Osteocyte (in vitro differentiated cells): ENCODE measurements around the gene DLGAP4. TPM values are rescaled to one million over a fixed set of nuclear protein-coding genes. Genes with fewer than 3 reads are reported as not detected.
"Not testable (repeated sequence)": the region's sequence is repeated elsewhere in the genome, so short reads cannot be mapped to it uniquely, and the experiment has no call there.

Experiments used
- DNase-seq: peaks from one replicate; pipeline ENCODE4 v3.0.0; 2021; ENCODE audit warnings: mixed read lengths; ENCODE audit not compliant: unreplicated experiment; ENCODE audit errors: extremely low spot score
- H3K27ac Mint-ChIP-seq: one replicate; pipeline ENCODE4 v1.8.0; 2021; ENCODE audit warnings: mild to moderate bottlenecking, mixed read lengths; ENCODE audit not compliant: unreplicated experiment
- H3K27me3 Mint-ChIP-seq: one replicate; pipeline ENCODE4 v1.8.0; 2021; ENCODE audit warnings: mixed read lengths; ENCODE audit not compliant: unreplicated experiment
- H3K36me3 Mint-ChIP-seq: one replicate; pipeline ENCODE4 v1.8.0; 2021; ENCODE audit warnings: mixed read lengths; ENCODE audit not compliant: unreplicated experiment
- H3K4me1 Mint-ChIP-seq: one replicate; pipeline ENCODE4 v1.8.0; 2021; ENCODE audit warnings: mixed read lengths; ENCODE audit not compliant: unreplicated experiment
- H3K4me3 Mint-ChIP-seq: one replicate; pipeline ENCODE4 v1.8.0; 2021; ENCODE audit warnings: mild to moderate bottlenecking, moderate library complexity, mixed read lengths; ENCODE audit not compliant: unreplicated experiment
- H3K9me3 Mint-ChIP-seq: one replicate; pipeline ENCODE4 v1.8.0; 2021; ENCODE audit warnings: mixed read lengths; ENCODE audit not compliant: unreplicated experiment
- total RNA-seq: library from RNA; stranded (reverse); gene quantifications from 2 replicates; pipeline ENCODE4 v1.2.1, GENCODE V29; 2021
- TF ChIP-seq, protein P1 (sequence below): fragments of 200-600 bp; sonication (generic); IDR thresholded peaks from 2 replicates; pipeline ENCODE4 v1.5.0; 2021; ENCODE audit warnings: antibody characterized with exemption, mild to moderate bottlenecking, moderate library complexity

Gene DLGAP4
- total RNA-seq, 1 donor from 2014 or later = 134 TPM

DNA sequence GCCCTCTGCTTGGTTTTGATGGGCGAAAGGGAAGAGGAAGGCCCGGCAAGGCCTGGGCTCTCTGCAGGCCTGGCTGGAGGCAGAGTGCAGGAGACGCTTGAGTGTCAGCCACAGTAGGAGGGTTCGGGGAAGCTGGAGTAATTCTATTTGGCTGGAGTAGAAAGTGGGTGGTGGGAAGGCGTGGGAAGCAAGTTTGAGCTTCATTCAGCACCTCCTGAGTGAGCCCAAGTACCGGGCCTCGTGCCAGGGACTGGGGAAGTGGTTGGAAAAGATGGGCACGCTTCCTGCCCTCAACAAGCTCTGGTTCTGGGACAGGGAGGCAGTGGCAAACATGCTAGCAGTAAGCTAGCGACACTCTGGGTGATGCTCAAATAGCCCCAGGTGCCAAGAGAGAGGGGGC is 72.5 kb downstream of the DLGAP4 start:
- H3K27me3 Mint-ChIP-seq = peaks cover 32% of the 10 kb centered on the region
- no peaks in the 10 kb centered on the region for H3K9me3 Mint-ChIP-seq
- TF ChIP-seq, protein P1, sequence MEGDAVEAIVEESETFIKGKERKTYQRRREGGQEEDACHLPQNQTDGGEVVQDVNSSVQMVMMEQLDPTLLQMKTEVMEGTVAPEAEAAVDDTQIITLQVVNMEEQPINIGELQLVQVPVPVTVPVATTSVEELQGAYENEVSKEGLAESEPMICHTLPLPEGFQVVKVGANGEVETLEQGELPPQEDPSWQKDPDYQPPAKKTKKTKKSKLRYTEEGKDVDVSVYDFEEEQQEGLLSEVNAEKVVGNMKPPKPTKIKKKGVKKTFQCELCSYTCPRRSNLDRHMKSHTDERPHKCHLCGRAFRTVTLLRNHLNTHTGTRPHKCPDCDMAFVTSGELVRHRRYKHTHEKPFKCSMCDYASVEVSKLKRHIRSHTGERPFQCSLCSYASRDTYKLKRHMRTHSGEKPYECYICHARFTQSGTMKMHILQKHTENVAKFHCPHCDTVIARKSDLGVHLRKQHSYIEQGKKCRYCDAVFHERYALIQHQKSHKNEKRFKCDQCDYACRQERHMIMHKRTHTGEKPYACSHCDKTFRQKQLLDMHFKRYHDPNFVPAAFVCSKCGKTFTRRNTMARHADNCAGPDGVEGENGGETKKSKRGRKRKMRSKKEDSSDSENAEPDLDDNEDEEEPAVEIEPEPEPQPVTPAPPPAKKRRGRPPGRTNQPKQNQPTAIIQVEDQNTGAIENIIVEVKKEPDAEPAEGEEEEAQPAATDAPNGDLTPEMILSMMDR = no peak
- no peaks in the 10 kb centered on the region for H3K36me3 Mint-ChIP-seq
- no peak for DNase-seq
- no peak overlapping the region for H3K27ac Mint-ChIP-seq
- H3K4me3 Mint-ChIP-seq = no peak overlapping the region
- no peaks in the 10 kb centered on the region for H3K4me1 Mint-ChIP-seq

DNA sequence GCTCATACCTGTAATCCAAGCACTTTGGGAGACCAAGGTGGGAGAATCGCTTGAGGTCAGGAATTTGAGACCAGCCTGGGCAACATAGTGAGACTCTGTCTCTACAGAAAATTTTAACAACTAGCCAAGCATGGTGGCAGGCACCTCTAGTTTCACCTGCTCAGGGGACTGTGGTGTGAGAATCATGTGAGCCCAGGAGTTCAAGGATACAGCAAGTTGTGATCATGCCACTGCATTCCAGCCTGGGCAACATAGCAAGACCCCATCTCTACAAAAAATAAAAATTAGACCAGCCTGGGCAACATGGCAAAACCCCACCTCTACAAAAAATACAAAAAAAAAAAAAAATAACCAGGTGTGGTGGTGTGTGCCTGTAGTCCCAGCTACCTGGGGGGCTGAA is 73.8 kb downstream of the DLGAP4 start:
- H3K36me3 Mint-ChIP-seq = not testable (repeated sequence)

DNA sequence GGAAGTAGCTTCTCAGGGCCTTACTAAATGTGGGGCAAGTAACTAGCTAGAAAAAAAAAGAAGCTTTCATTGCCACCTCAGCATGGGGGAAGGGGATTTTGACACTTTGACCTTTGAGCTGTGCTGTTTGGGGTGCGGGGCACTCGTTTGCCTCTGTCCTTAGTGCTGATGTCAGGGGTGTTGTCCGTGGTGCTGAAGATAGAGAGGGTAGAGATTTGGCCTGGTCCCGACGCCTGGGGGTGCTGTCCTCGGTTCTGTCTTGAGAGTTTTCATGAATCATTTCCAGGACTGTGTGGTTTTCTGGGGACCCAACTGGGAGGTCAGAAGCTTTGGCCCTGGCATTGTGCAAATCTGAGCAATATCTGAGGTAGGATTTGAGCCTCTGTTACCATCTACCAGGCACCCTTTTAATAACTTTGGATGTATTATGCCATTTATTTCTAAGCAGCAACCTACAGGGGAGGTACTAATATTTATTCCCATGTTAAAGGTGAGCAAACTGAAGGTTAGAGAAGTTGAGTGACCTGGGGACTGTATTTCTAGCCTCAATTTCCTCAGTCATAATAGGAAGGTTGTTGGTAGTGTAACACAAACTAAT is 78.0 kb downstream of the DLGAP4 start:
- H3K9me3 Mint-ChIP-seq = no peaks in the 10 kb centered on the region
- no peak overlapping the region for H3K4me3 Mint-ChIP-seq
- H3K36me3 Mint-ChIP-seq = no peaks in the 10 kb centered on the region
- H3K4me1 Mint-ChIP-seq = no peaks in the 10 kb centered on the region
- no peak overlapping the region for H3K27ac Mint-ChIP-seq
- peaks cover 13% of the 10 kb centered on the region for H3K27me3 Mint-ChIP-seq
- DNase-seq = no peak
- TF ChIP-seq, protein P1 = peak; percentile 29

More for the DNA sequence above, 73.8 kb downstream of the DLGAP4 start:
- H3K27ac Mint-ChIP-seq, H3K4me3 Mint-ChIP-seq, H3K4me1 Mint-ChIP-seq, DNase-seq, H3K9me3 Mint-ChIP-seq: not testable (repeated sequence)
- H3K27me3 Mint-ChIP-seq = peaks cover 28% of the 10 kb centered on the region

DNA sequence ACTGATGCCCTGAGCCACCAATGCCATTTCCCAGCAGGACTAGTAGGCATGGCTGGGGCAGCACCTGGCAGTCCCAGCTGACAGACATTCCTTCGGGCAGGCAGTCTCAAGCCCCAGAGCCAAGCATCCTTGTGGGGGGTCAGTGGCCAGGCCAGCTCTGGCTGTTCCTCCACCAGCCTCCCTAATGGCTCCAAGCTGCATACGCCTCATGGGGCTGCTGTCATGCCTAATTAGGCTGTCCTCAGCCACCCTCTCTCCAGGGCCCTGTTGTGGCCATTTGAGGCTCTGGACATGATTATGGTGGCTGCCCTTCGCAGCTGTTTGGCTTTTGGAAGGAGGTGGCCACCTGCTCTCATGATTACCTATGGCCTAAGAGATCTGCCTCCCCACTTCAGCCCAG is 79.4 kb downstream of the DLGAP4 start:
- no peak for DNase-seq
- Mint-ChIP-seq H3K27me3 (peaks cover 14% of the 10 kb centered on the region), H3K36me3 (no peaks in the 10 kb centered on the region), H3K4me3 (no peak overlapping the region), H3K9me3 (no peaks in the 10 kb centered on the region), H3K4me1 (no peaks in the 10 kb centered on the region), H3K27ac (no peak overlapping the region)
- TF ChIP-seq, protein P1 = no peak

DNA sequence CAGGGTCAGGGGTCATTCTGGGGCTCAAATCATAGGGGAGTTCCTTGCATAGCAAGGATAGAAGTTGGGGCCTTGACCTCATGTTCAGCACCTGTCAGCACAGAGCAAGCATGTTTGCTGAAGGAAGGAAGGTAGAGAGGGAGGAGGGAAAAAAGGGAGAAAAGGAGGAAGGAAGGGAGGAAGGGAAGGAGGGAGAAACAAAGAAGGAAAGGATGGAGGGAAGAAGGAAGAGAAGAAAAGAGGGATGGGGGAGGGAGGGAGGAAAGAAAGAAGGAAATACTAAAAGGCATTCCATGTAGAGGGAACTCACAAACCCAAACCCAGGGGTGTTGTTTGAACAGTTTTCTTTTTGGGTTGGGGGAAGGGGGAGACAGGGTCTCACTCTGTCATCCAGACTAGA is 80.1 kb downstream of the DLGAP4 start:
- Mint-ChIP-seq H3K36me3 (no peaks in the 10 kb centered on the region), H3K9me3 (no peaks in the 10 kb centered on the region), H3K4me3 (no peak overlapping the region), H3K27ac (no peak overlapping the region), H3K4me1 (no peaks in the 10 kb centered on the region), H3K27me3 (peaks cover 16% of the 10 kb centered on the region)
- DNase-seq = no peak
- TF ChIP-seq, protein P1 = no peak

DNA sequence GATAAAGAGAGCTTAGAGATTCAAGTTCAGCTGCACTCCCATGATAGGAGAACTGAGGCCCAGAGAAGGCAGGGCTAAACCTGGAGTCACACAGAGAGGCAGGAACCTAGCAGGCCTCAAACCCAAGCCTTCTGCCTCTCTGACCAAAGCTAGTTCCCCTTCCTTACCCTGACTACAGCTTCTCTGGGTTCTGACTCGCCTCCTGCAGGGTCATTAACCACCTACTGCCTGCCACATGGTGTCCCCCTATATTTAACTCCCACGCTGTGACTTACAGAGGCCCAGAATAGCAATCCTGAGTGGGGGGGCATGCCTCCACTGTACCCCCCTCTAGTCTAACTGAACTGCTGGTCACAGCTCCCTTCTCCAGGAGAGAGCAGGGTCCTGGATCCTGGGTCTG is 84.1 kb downstream of the DLGAP4 start:
- no peak overlapping the region for H3K4me3 Mint-ChIP-seq
- H3K4me1 Mint-ChIP-seq = no peaks in the 10 kb centered on the region
- TF ChIP-seq, protein P1 = no peak
- H3K36me3 Mint-ChIP-seq = no peaks in the 10 kb centered on the region
- H3K27me3 Mint-ChIP-seq = peaks cover 33% of the 10 kb centered on the region
- H3K9me3 Mint-ChIP-seq = no peaks in the 10 kb centered on the region
- no peak overlapping the region for H3K27ac Mint-ChIP-seq
- no peak for DNase-seq
